RWPE2 (cell line): ENCODE results near the gene CD247.

Experiments
- ATAC-seq: fragments of 200-7000 bp; cut with Tn5 transposase; 3 replicates; pipeline ENCODE4 v1.9.1; 2021; ENCODE audit warnings: low read depth
- DNase-seq: peaks from one replicate; pipeline ENCODE4 v3.0.0-alpha.2; 2020; ENCODE audit warnings: low spot score
- H3K27ac ChIP-seq: fragments of 450-650 bp; 2 replicates; pipeline ENCODE4 v1.5.1; 2017; ENCODE audit warnings: mild to moderate bottlenecking; ENCODE audit not compliant: poor library complexity, severe bottlenecking
- H3K27me3 ChIP-seq: fragments of 250-450 bp; sonication (Bioruptor Pico); 2 replicates; pipeline ENCODE4 v1.5.1; 2021; ENCODE audit warnings: mild to moderate bottlenecking, moderate library complexity; ENCODE audit not compliant: insufficient read depth, poor library complexity, severe bottlenecking
- H3K36me3 ChIP-seq: fragments of 250-450 bp; sonication (Bioruptor Pico); 2 replicates; pipeline ENCODE4 v1.5.1; 2020; ENCODE audit warnings: low read depth, mild to moderate bottlenecking, moderate library complexity
- H3K4me1 ChIP-seq: fragments of 250-450 bp; sonication (Bioruptor Pico); 2 replicates; pipeline ENCODE4 v1.5.1; 2021; ENCODE audit warnings: mild to moderate bottlenecking, moderate library complexity; ENCODE audit not compliant: insufficient read depth, poor library complexity, severe bottlenecking
- H3K4me3 ChIP-seq: fragments of 250-450 bp; sonication (Bioruptor Pico); 2 replicates; pipeline ENCODE4 v1.5.1; 2021; ENCODE audit warnings: mild to moderate bottlenecking, moderate library complexity; ENCODE audit not compliant: severe bottlenecking
- H3K9me3 ChIP-seq: fragments of 250-450 bp; sonication (Bioruptor Pico); 2 replicates; pipeline ENCODE4 v1.5.1; 2021; ENCODE audit warnings: mild to moderate bottlenecking, moderate library complexity; ENCODE audit not compliant: severe bottlenecking
- TF ChIP-seq, protein P1 (sequence below): fragments of 450-650 bp; IDR thresholded peaks from one replicate; pipeline ENCODE4 v1.5.1; 2017; ENCODE audit warnings: mild to moderate bottlenecking, moderate library complexity; ENCODE audit not compliant: poor library complexity, severe bottlenecking

CD247 gene

DNA sequence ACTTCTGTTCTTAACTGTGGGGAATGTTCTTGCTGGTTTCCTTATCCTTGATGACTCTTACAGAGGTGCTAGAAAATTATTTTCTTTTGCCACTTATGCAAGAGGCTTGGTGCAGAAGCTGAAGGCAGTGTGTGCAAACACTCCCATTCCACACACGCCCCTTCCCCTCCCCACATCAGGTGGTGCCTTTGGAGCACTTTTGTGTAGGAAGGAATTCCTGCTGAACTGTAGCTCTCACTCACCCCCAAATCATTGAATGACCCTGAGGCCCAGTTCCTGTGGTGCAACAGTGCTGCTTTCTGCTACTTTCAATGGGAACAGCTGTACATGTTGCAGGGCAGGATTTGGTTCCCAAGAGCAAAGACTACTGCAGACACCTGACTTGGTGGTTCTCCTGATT, 101.8 kb downstream of the CD247 start:
- ATAC-seq (no peak), DNase-seq (no peak)
- no peak overlapping the region for H3K4me3 ChIP-seq
- 0 out of 2 replicates have a peak, but pooled peaks cover 10% of the 10 kb centered on the region for H3K36me3 ChIP-seq
- no peak overlapping the region for H3K27ac ChIP-seq
- H3K9me3 ChIP-seq: no peaks in the 10 kb centered on the region
- no peaks in the 10 kb centered on the region for H3K27me3 ChIP-seq
- TF ChIP-seq, protein P1, sequence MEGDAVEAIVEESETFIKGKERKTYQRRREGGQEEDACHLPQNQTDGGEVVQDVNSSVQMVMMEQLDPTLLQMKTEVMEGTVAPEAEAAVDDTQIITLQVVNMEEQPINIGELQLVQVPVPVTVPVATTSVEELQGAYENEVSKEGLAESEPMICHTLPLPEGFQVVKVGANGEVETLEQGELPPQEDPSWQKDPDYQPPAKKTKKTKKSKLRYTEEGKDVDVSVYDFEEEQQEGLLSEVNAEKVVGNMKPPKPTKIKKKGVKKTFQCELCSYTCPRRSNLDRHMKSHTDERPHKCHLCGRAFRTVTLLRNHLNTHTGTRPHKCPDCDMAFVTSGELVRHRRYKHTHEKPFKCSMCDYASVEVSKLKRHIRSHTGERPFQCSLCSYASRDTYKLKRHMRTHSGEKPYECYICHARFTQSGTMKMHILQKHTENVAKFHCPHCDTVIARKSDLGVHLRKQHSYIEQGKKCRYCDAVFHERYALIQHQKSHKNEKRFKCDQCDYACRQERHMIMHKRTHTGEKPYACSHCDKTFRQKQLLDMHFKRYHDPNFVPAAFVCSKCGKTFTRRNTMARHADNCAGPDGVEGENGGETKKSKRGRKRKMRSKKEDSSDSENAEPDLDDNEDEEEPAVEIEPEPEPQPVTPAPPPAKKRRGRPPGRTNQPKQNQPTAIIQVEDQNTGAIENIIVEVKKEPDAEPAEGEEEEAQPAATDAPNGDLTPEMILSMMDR: no peak
- H3K4me1 ChIP-seq: no peaks in the 10 kb centered on the region

DNA sequence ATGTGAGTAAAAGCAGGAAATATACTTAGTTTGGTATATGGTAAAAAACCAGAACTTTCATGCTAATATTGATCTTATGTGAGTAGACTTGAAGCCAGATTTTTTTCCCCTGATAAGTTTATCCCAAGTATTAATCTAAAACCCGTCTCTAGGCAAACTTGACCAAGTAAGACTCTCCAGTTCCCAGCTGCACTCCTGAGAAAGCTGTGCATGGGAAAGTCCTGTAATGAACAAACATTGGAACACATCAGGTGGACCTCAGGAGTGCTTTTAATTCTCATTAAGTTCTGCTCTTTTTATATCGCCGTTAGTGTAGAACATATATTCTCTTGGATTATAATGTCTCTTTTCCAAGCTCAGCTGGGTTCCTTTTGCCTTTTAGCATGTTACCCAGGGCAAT, 105.0 kb downstream of the CD247 start:
- TF ChIP-seq, protein P1: no peak
- no peak for DNase-seq
- Histone ChIP-seq H3K27ac (no peak overlapping the region), H3K4me1 (no peaks in the 10 kb centered on the region), H3K9me3 (no peaks in the 10 kb centered on the region), H3K36me3 (0 out of 2 replicates have a peak, but pooled peaks cover 10% of the 10 kb centered on the region), H3K27me3 (no peaks in the 10 kb centered on the region), H3K4me3 (no peak overlapping the region)
- no peak for ATAC-seq

DNA sequence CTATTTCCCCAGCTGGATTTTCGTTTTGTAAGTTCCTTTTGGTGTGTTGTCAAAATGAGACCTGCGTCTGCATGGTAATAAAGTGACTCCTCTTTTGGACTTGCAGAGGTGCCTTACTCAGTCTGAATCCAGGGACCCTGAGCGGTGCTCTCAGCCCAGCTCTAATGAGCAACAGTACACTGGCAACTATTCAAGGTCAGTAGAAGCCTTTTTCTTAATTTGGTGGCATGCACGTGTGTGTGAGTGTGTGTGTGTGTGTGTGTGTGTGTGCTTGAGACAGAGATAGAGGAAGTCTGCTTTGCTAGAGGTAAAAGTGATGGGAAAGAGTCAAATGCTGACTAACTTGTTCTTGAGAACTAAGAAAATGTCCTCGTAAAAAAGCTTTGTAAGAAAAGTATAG, 105.4 kb downstream of the CD247 start:
- DNase-seq (no peak), ATAC-seq (no peak)
- Histone ChIP-seq H3K4me1 (no peaks in the 10 kb centered on the region), H3K4me3 (no peak overlapping the region), H3K36me3 (0 out of 2 replicates have a peak, but pooled peaks cover 10% of the 10 kb centered on the region), H3K27me3 (no peaks in the 10 kb centered on the region), H3K9me3 (no peaks in the 10 kb centered on the region), H3K27ac (no peak overlapping the region)
- TF ChIP-seq, protein P1: no peak

DNA sequence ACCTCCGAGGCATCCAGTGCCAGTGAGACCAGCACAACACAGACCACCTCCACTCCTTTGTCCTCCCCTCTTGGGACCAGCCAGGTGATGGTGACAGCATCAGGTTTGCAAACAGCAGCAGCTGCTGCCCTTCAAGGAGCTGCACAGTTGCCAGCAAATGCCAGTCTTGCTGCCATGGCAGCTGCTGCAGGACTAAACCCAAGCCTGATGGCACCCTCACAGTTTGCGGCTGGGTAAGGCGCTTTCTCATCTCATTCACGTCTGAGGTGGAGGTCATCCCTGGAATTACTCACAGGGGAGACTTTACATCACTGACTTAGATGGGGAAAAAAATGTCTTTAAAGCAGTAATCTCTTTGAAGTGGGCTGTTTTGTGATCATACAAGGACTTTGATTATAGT, 106.3 kb downstream of the CD247 start:
- TF ChIP-seq, protein P1: no peak
- Histone ChIP-seq H3K27ac (no peak overlapping the region), H3K9me3 (no peaks in the 10 kb centered on the region), H3K4me1 (no peaks in the 10 kb centered on the region), H3K4me3 (no peak overlapping the region), H3K27me3 (no peaks in the 10 kb centered on the region), H3K36me3 (peaks cover 10% of the 10 kb centered on the region; the same call in 1 of the 2 replicates)
- ATAC-seq (no peak), DNase-seq (no peak)

DNA sequence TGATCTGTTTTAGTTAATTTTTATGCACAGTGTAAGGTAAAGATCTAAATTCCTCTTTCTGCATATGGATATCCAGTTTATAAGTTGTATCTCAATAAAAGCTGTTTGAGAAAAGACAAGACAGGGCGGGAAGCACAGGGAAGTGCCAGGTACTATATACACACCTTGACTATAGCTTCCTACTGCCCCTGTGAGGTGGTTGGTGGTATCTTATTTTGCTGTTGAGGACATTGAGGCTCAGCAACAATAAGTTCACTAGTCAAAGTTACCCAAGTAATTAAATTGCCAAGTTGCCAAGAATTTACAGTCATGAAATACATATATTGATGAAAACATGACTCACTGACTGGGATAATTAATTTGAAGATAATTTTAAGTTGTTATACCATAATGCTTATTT, 109.1 kb downstream of the CD247 start:
- Histone ChIP-seq H3K27me3 (no peaks in the 10 kb centered on the region), H3K4me3 (no peak overlapping the region), H3K36me3 (peaks cover 10% of the 10 kb centered on the region; the same call in 1 of the 2 replicates), H3K4me1 (no peaks in the 10 kb centered on the region), H3K9me3 (no peaks in the 10 kb centered on the region), H3K27ac (no peak overlapping the region)
- peak; percentile 78; the same call in 2 of the 3 replicates for ATAC-seq
- DNase-seq: no peak
- TF ChIP-seq, protein P1: peak; percentile 34
